Neural cell (in vitro differentiated cells): ENCODE results near the gene FAM124B.

Source experiments
- CTCF ChIP-seq: fragments of 450-650 bp; IDR thresholded peaks from 2 replicates; pipeline ENCODE4 v1.5.1; 2014; ENCODE audit warnings: antibody characterized with exemption, mild to moderate bottlenecking, moderate library complexity; ENCODE audit not compliant: poor library complexity, severe bottlenecking
- EP300 ChIP-seq: fragments of 450-650 bp; conservative IDR thresholded peaks from 2 replicates; pipeline ENCODE4 v1.6.1; 2014; ENCODE audit warnings: antibody characterized with exemption, mild to moderate bottlenecking, moderate library complexity; ENCODE audit not compliant: poor library complexity, severe bottlenecking
- EZH2 ChIP-seq: fragments of 200-600, 300-800 bp; shearing (Covaris generic), sonication (generic); IDR thresholded peaks from 2 replicates; pipeline ENCODE4 v1.6.1; 2014; ENCODE audit warnings: antibody characterized with exemption, low read length, borderline replicate concordance, mild to moderate bottlenecking; ENCODE audit not compliant: insufficient read depth, poor library complexity, severe bottlenecking
- MXI1 ChIP-seq: fragments of 450-650 bp; conservative IDR thresholded peaks from 2 replicates; pipeline ENCODE4 v1.6.1; 2014; ENCODE audit warnings: antibody characterized with exemption, mild to moderate bottlenecking; ENCODE audit not compliant: poor library complexity, severe bottlenecking
- POLR2AphosphoS5 ChIP-seq: IDR thresholded peaks from 2 replicates; pipeline ENCODE4 v1.6.1; 2012
- RAD21 ChIP-seq: fragments of 450-650 bp; conservative IDR thresholded peaks from 2 replicates; pipeline ENCODE4 v1.6.1; 2014; ENCODE audit warnings: antibody characterized with exemption, mild to moderate bottlenecking, moderate library complexity
- REST ChIP-seq: IDR thresholded peaks from 2 replicates; pipeline ENCODE4 v1.6.1; 2012; ENCODE audit warnings: borderline replicate concordance

DNA sequence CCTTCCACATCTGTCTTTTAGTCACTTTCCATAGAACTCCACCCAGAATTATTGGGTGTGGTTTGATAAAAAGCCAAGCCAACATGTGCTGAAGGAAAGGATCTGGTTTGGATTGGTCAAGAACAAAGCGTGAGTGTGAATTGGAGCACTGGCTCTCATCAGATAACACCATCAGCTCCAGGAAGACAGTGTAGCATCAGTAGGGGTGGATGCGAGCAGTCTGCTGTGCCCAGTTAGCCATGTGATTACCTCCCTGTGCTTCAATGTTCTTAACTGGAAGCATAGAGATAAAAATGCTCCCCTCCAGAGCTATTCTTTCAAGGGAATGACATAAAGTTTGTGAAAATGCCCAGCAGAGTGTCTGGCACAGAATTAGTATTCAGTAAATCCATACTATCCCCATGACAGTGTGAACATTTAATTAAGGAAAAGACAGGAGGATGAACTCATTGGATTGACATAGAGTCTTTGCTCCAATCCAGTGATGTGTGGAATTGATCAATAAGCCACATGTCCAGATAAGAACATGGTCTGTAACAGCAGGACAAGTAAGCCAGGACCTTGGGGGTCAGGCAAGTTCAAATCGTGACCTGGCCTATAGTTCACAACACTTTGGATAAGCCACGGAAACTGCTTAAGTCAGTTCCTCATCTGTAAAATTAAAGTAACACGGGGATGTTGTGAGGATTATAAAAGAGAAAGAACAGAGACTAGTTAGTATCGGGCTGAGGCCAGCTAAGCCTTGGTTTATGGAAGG is 68.0 kb downstream of the FAM124B start:
- TF ChIP-seq CTCF (no peak), EZH2 (no peak), REST (no peak), EP300 (no peak), POLR2AphosphoS5 (no peak), RAD21 (no peak), MXI1 (no peak)
